Prostate gland (tissue), 2 donors: ENCODE measurements around the gene NPB. TPM values are rescaled to one million over a fixed set of nuclear protein-coding genes. Genes with fewer than 3 reads are reported as not detected.

Source experiments
- DNase-seq: peaks from one replicate; pipeline ENCODE4 v3.0.0-alpha.2; 2019; ENCODE audit warnings: low spot score
- H3K27ac ChIP-seq, 2 donors: fragments of 200-600 bp; sonication (generic); 2 replicates each; pipeline ENCODE4 v1.5.1; 2017 to 2019
- H3K27me3 ChIP-seq: fragments of 200-600 bp; sonication (generic); replicated peaks from 2 replicates; pipeline ENCODE4 v1.5.1; 2019; ENCODE audit not compliant: insufficient read depth
- H3K36me3 ChIP-seq, 2 donors: fragments of 200-600 bp; sonication (generic); 1 replicate in 1 of 2; 2 replicates in 1 of 2; pipeline versions ENCODE4 v1.5.1 to v1.8.1; 2017 to 2019
- H3K4me1 ChIP-seq: fragments of 200-600 bp; sonication (generic); replicated peaks from 2 replicates; pipeline ENCODE4 v1.5.1; 2019
- H3K4me3 ChIP-seq, 2 donors: fragments of 200-600 bp; sonication (generic); 2 replicates each; pipeline ENCODE4 v1.5.1; 2017 to 2019
- H3K9me3 ChIP-seq: fragments of 200-600 bp; sonication (generic); 2 replicates; pipeline ENCODE4 v1.5.1; 2017
- CTCF ChIP-seq, 4 experiments: fragments of 200-600 bp in 2 of 4; fragments of 450-650 bp in 2 of 4; sonication (generic) in 2 of 4; IDR thresholded peaks; 1 replicate in 3 of 4; 2 replicates in 1 of 4; pipeline ENCODE4 v1.5.1; 2016 to 2019; ENCODE audit warnings: antibody characterized with exemption in 4 of 4, mild to moderate bottlenecking in 2 of 4, moderate library complexity in 2 of 4
- POLR2A ChIP-seq: fragments of 450-650 bp; IDR thresholded peaks from one replicate; pipeline ENCODE4 v1.6.1; 2016; ENCODE audit warnings: antibody characterized with exemption, mild to moderate bottlenecking
- POLR2AphosphoS5 ChIP-seq: sonication (generic); formaldehyde crosslinking; IDR thresholded peaks from one replicate; pipeline ENCODE4 v1.6.1; 2017; ENCODE audit warnings: antibody characterized with exemption
- WGBS: methylation state at CpG from one replicate; pipeline ENCODE4 v1.1.5; 2018; 5-methylcytosine and 5-hydroxymethylcytosine counted together
- intact Hi-C: fragments of 100-400 bp; cut with DNase I; formaldehyde crosslinking; loops from one replicate; pipeline ENCODE4 v1.14.2; 2022
- total RNA-seq, 2 donors: library from RNA; depleted of rRNA; stranded (reverse); fragments of >200 nt; gene quantifications; one replicate each; pipeline ENCODE4 v1.1.0, GENCODE V29; 2016

Gene NPB
- total RNA-seq, 2 donors from 2014 or later, result 9.8 to 10.9 TPM

GRCh38 chr17:81865358-81865732, 36.7 kb upstream of the NPB start:
- Histone ChIP-seq H3K9me3 (no peaks in the 10 kb centered on the region), H3K4me3 (no peak overlapping the region), H3K27ac (no peak overlapping the region), H3K4me1 (peaks cover 20% of the 10 kb centered on the region), H3K27me3 (no peaks in the 10 kb centered on the region), H3K36me3 (peaks cover 0 to 10% of the 10 kb centered on the region in 2 donors)
- no peak for DNase-seq
- WGBS, result 91% methylated on average over 8 of the region's 8 CpGs
- intact Hi-C loops, result no loop called here
- TF ChIP-seq POLR2A, result no peak
- TF ChIP-seq CTCF (IDR thresholded peaks at IDR 0.05), result no peak
- no peak for TF ChIP-seq POLR2AphosphoS5

GRCh38 chr17:81865733-81866439, 36.2 kb upstream of the NPB start:
- no peak overlapping the region for H3K27ac ChIP-seq
- DNase-seq, result no peak
- no peak overlapping the region for H3K4me3 ChIP-seq
- H3K27me3 ChIP-seq, result no peaks in the 10 kb centered on the region
- H3K36me3 ChIP-seq, result peaks cover 0 to 10% of the 10 kb centered on the region in 2 donors
- intact Hi-C loops, result no loop called here
- H3K4me1 ChIP-seq, result peaks cover 20% of the 10 kb centered on the region
- H3K9me3 ChIP-seq, result no peaks in the 10 kb centered on the region
- TF ChIP-seq CTCF (IDR thresholded peaks at IDR 0.05), result no peak
- TF ChIP-seq POLR2AphosphoS5, result no peak
- no peak for TF ChIP-seq POLR2A
- 70% methylated on average over 15 of the region's 18 CpGs for WGBS

- Histone ChIP-seq H3K27me3 (no peaks in the 10 kb centered on the region), H3K4me1 (peaks cover 20% of the 10 kb centered on the region), H3K27ac (peak overlapping the region in 1 of 2 donors; percentile 96), H3K36me3 (peaks cover 0 to 10% of the 10 kb centered on the region in 2 donors), H3K9me3 (no peaks in the 10 kb centered on the region), H3K4me3 (no peak overlapping the region)
- intact Hi-C loops, result no loop called here
- TF ChIP-seq POLR2A (no peak), CTCF (IDR thresholded peaks at IDR 0.05) (no peak), POLR2AphosphoS5 (no peak)
- DNase-seq, result no peak
- 85% methylated on average over 18 of the region's 18 CpGs for WGBS
Measured at GRCh38 chr17:81866440-81867169, 35.4 kb upstream of the NPB start.

GRCh38 chr17:81867170-81867990, 34.7 kb upstream of the NPB start:
- no peaks in the 10 kb centered on the region for H3K9me3 ChIP-seq
- no peak for DNase-seq
- intact Hi-C loops, result no loop called here
- peaks cover 0 to 10% of the 10 kb centered on the region in 2 donors for H3K36me3 ChIP-seq
- TF ChIP-seq POLR2AphosphoS5 (no peak), POLR2A (no peak), CTCF (IDR thresholded peaks at IDR 0.05) (no peak)
- no peak overlapping the region for H3K4me3 ChIP-seq
- WGBS, result 49% methylated on average over 23 of the region's 23 CpGs
- H3K4me1 ChIP-seq, result peaks cover 21% of the 10 kb centered on the region
- H3K27me3 ChIP-seq, result no peaks in the 10 kb centered on the region
- H3K27ac ChIP-seq, result peak overlapping the region; percentile 57 to 96
